Astrocyte (in vitro differentiated cells and primary cell): ENCODE measurements around the gene NAIF1. TPM values are rescaled to one million over a fixed set of nuclear protein-coding genes. Genes with fewer than 3 reads are reported as not detected.

Experiments used
- DNase-seq: peaks from one replicate; pipeline ENCODE4 v3.0.0-alpha.2; 2010; ENCODE audit warnings: low read depth
- FAIRE-seq: peaks from 2 replicates; lab custom pipeline; 2011; peaks lifted over from hg19 to GRCh38; lab: Jason Lieb, UNC
- H2AFZ ChIP-seq: 2 replicates; pipeline ENCODE4 v1.6.0; 2012; ENCODE audit warnings: low read depth, low read length, inconsistent platforms
- H3K27ac ChIP-seq: 2 replicates; pipeline ENCODE4 v1.5.1; 2011; ENCODE audit warnings: low read depth, low read length, inconsistent platforms
- H3K27me3 ChIP-seq: 2 replicates; pipeline ENCODE4 v1.6.0; 2011; ENCODE audit warnings: low read length, inconsistent platforms; ENCODE audit not compliant: insufficient read depth
- H3K36me3 ChIP-seq: 2 replicates; pipeline ENCODE4 v1.5.1; 2011; ENCODE audit warnings: low read length, inconsistent platforms; ENCODE audit not compliant: insufficient read depth
- H3K4me1 ChIP-seq: 2 replicates; pipeline ENCODE4 v1.5.1; 2011; ENCODE audit warnings: low read length, inconsistent platforms; ENCODE audit not compliant: insufficient read depth
- H3K4me2 ChIP-seq: 2 replicates; pipeline ENCODE4 v1.6.0; 2012; ENCODE audit warnings: low read length, inconsistent platforms
- H3K4me3 ChIP-seq: 2 replicates; pipeline ENCODE4 v1.5.1; 2011; ENCODE audit warnings: low read depth, mild to moderate bottlenecking, low read length, inconsistent platforms; ENCODE audit not compliant: insufficient read depth
- H3K79me2 ChIP-seq: 2 replicates; pipeline ENCODE4 v1.6.0; 2012; ENCODE audit warnings: mild to moderate bottlenecking, low read length, inconsistent platforms; ENCODE audit not compliant: insufficient read depth
- H3K9ac ChIP-seq: 2 replicates; pipeline ENCODE4 v1.6.0; 2012; ENCODE audit warnings: mild to moderate bottlenecking, low read length, inconsistent platforms
- H3K9me3 ChIP-seq: 2 replicates; pipeline ENCODE4 v1.5.1; 2012; ENCODE audit warnings: low read depth, mild to moderate bottlenecking, low read length, inconsistent platforms; ENCODE audit not compliant: insufficient read depth
- H4K20me1 ChIP-seq: 2 replicates; pipeline ENCODE4 v1.6.0; 2012; ENCODE audit warnings: low read length, inconsistent platforms; ENCODE audit not compliant: insufficient read depth
- H3K27ac Mint-ChIP-seq: one replicate; pipeline ENCODE4 v1.8.0; 2021; ENCODE audit warnings: mild to moderate bottlenecking, mixed read lengths; ENCODE audit not compliant: unreplicated experiment
- H3K27me3 Mint-ChIP-seq: one replicate; pipeline ENCODE4 v1.8.0; 2021; ENCODE audit warnings: low read depth, mixed read lengths; ENCODE audit not compliant: unreplicated experiment
- H3K36me3 Mint-ChIP-seq: one replicate; pipeline ENCODE4 v1.8.0; 2021; ENCODE audit warnings: low read depth, mixed read lengths; ENCODE audit not compliant: unreplicated experiment
- H3K4me1 Mint-ChIP-seq: one replicate; pipeline ENCODE4 v1.8.0; 2021; ENCODE audit warnings: low read depth, mixed read lengths; ENCODE audit not compliant: unreplicated experiment
- H3K4me3 Mint-ChIP-seq: one replicate; pipeline ENCODE4 v1.8.0; 2021; ENCODE audit warnings: mild to moderate bottlenecking, moderate library complexity, mixed read lengths; ENCODE audit not compliant: unreplicated experiment
- H3K9me3 Mint-ChIP-seq: one replicate; pipeline ENCODE4 v1.8.0; 2021; ENCODE audit warnings: mild to moderate bottlenecking, mixed read lengths; ENCODE audit not compliant: unreplicated experiment
- CTCF ChIP-seq: IDR thresholded peaks from 2 replicates; pipeline ENCODE4 v1.5.1; 2011; ENCODE audit warnings: low read depth, mild to moderate bottlenecking, inconsistent platforms, low read length, moderate library complexity; ENCODE audit not compliant: insufficient read depth
- EZH2 ChIP-seq: IDR thresholded peaks from 2 replicates; pipeline ENCODE4 v1.6.1; 2012; ENCODE audit warnings: mild to moderate bottlenecking, low read length, inconsistent platforms; ENCODE audit not compliant: insufficient read depth
- total RNA-seq: library from RNA; stranded (reverse); gene quantifications from 2 replicates; pipeline ENCODE4 v1.2.1, GENCODE V29; 2021

NAIF1 gene
- total RNA-seq, 1 donor from 2014 or later = 10.2 TPM

- TF ChIP-seq CTCF (no peak), EZH2 (no peak)
- Histone ChIP-seq H3K4me2 (no peak overlapping the region), H4K20me1 (no peaks in the 10 kb centered on the region), H3K27me3 (no peaks in the 10 kb centered on the region), H3K4me3 (no peak overlapping the region), H3K9ac (no peak overlapping the region), H3K9me3 (no peaks in the 10 kb centered on the region), H3K36me3 (no peaks in the 10 kb centered on the region), H3K4me1 (no peaks in the 10 kb centered on the region), H2AFZ (no peak overlapping the region), H3K79me2 (no peaks in the 10 kb centered on the region), H3K27ac (no peak overlapping the region)
- DNase-seq (no peak), FAIRE-seq (no peak)
- H3K36me3 Mint-ChIP-seq = peaks cover 1% of the 10 kb centered on the region
- H3K4me3 Mint-ChIP-seq = no peak overlapping the region
- H3K27me3 Mint-ChIP-seq = peaks cover 6% of the 10 kb centered on the region
- no peaks in the 10 kb centered on the region for H3K9me3 Mint-ChIP-seq
- no peak overlapping the region for H3K27ac Mint-ChIP-seq
- peaks cover 4% of the 10 kb centered on the region for H3K4me1 Mint-ChIP-seq
Observed at GRCh38 chr9:128051932-128052709, 15.0 kb downstream of the NAIF1 start.

- H3K36me3 ChIP-seq = no peaks in the 10 kb centered on the region
- no peak overlapping the region for H2AFZ ChIP-seq
- no peaks in the 10 kb centered on the region for H3K79me2 ChIP-seq
- H3K27ac ChIP-seq = no peak overlapping the region
- DNase-seq (no peak), FAIRE-seq (no peak)
- no peaks in the 10 kb centered on the region for H3K4me1 ChIP-seq
- H3K4me3 Mint-ChIP-seq = no peak overlapping the region
- no peak overlapping the region for H3K9ac ChIP-seq
- no peaks in the 10 kb centered on the region for H3K9me3 Mint-ChIP-seq
- H3K27me3 Mint-ChIP-seq = peaks cover 4% of the 10 kb centered on the region
- H3K27ac Mint-ChIP-seq = no peak overlapping the region
- no peak for TF ChIP-seq CTCF
- TF ChIP-seq EZH2 = no peak
- H3K27me3 ChIP-seq = no peaks in the 10 kb centered on the region
- no peak overlapping the region for H3K4me2 ChIP-seq
- no peak overlapping the region for H3K4me3 ChIP-seq
- H4K20me1 ChIP-seq = no peaks in the 10 kb centered on the region
- peaks cover 4% of the 10 kb centered on the region for H3K4me1 Mint-ChIP-seq
- H3K9me3 ChIP-seq = no peaks in the 10 kb centered on the region
- peaks cover 1% of the 10 kb centered on the region for H3K36me3 Mint-ChIP-seq
Observed at GRCh38 chr9:128049843-128050242, 17.3 kb downstream of the NAIF1 start.

- Histone ChIP-seq H2AFZ (no peak overlapping the region), H3K79me2 (no peaks in the 10 kb centered on the region), H3K4me2 (no peak overlapping the region), H4K20me1 (no peaks in the 10 kb centered on the region), H3K27ac (no peak overlapping the region), H3K4me1 (no peaks in the 10 kb centered on the region), H3K27me3 (no peaks in the 10 kb centered on the region), H3K9me3 (no peaks in the 10 kb centered on the region), H3K9ac (no peak overlapping the region), H3K36me3 (no peaks in the 10 kb centered on the region), H3K4me3 (no peak overlapping the region)
- Mint-ChIP-seq H3K4me3 (no peak overlapping the region), H3K4me1 (peaks cover 4% of the 10 kb centered on the region), H3K27ac (no peak overlapping the region), H3K9me3 (no peaks in the 10 kb centered on the region), H3K27me3 (peaks cover 3% of the 10 kb centered on the region), H3K36me3 (peaks cover 1% of the 10 kb centered on the region)
- TF ChIP-seq EZH2 = no peak
- TF ChIP-seq CTCF = no peak
- DNase-seq (no peak), FAIRE-seq (no peak)
Observed at GRCh38 chr9:128048663-128049062, 18.5 kb downstream of the NAIF1 start.
